Central memory CD8-positive, alpha-beta T cell (primary cell): Measurements from ENCODE around the gene RBM46.
"Not testable (repeated sequence)": the region's sequence is repeated elsewhere in the genome, so short reads cannot be mapped to it uniquely, and the experiment has no call there.

Source experiments
- ATAC-seq: fragments of 150-1000 bp; cut with Tn5 transposase; replicated peaks from 2 replicates; pipeline ENCODE4 v1.10.0; 2022; ENCODE audit warnings: mild to moderate bottlenecking, moderate FRiP score, moderate number of reproducible peaks; ENCODE audit not compliant: poor library complexity, severe bottlenecking; ENCODE audit errors: extremely low read depth
- DNase-seq, 2 donors: peaks; one replicate each; pipeline ENCODE4 v3.0.0; 2021; ENCODE audit warnings: low spot score in 2 of 2
- H3K27ac Mint-ChIP-seq: one replicate; pipeline ENCODE4 v1.8.0; 2022; ENCODE audit warnings: low read depth, mild to moderate bottlenecking, moderate library complexity, mixed read lengths
- H3K27me3 Mint-ChIP-seq: one replicate; pipeline ENCODE4 v1.8.0; 2022; ENCODE audit warnings: mixed read lengths
- H3K36me3 Mint-ChIP-seq: one replicate; pipeline ENCODE4 v1.8.0; 2022; ENCODE audit warnings: mild to moderate bottlenecking, moderate library complexity, mixed read lengths; ENCODE audit not compliant: insufficient read depth
- H3K4me1 Mint-ChIP-seq: one replicate; pipeline ENCODE4 v1.8.0; 2022; ENCODE audit warnings: mixed read lengths
- H3K4me3 Mint-ChIP-seq: one replicate; pipeline ENCODE4 v1.8.0; 2022; ENCODE audit warnings: mild to moderate bottlenecking, moderate library complexity, mixed read lengths
- H3K9me3 Mint-ChIP-seq: one replicate; pipeline ENCODE4 v1.8.0; 2022; ENCODE audit warnings: mixed read lengths

RBM46 gene

GRCh38 chr4:154868414-154869194 is 87.5 kb downstream of the RBM46 start:
- no peaks in the 10 kb centered on the region for H3K36me3 Mint-ChIP-seq
- no peak overlapping the region for H3K27ac Mint-ChIP-seq
- no peak overlapping the region for H3K4me3 Mint-ChIP-seq
- DNase-seq (no peak), ATAC-seq (no peak)
- no peaks in the 10 kb centered on the region for H3K4me1 Mint-ChIP-seq
- H3K9me3 Mint-ChIP-seq = peaks cover 8% of the 10 kb centered on the region
- no peaks in the 10 kb centered on the region for H3K27me3 Mint-ChIP-seq

- H3K4me1 Mint-ChIP-seq = no peaks in the 10 kb centered on the region
- DNase-seq (no peak), ATAC-seq (no peak)
- no peak overlapping the region for H3K27ac Mint-ChIP-seq
- H3K9me3 Mint-ChIP-seq = peaks cover 5% of the 10 kb centered on the region
- no peak overlapping the region for H3K4me3 Mint-ChIP-seq
- H3K27me3 Mint-ChIP-seq = no peaks in the 10 kb centered on the region
- no peaks in the 10 kb centered on the region for H3K36me3 Mint-ChIP-seq
Measured at GRCh38 chr4:154869301-154869700, 88.2 kb downstream of the RBM46 start.

- no peak overlapping the region for H3K4me3 Mint-ChIP-seq
- no peaks in the 10 kb centered on the region for H3K4me1 Mint-ChIP-seq
- no peak for ATAC-seq
- H3K27ac Mint-ChIP-seq = no peak overlapping the region
- no peaks in the 10 kb centered on the region for H3K27me3 Mint-ChIP-seq
- no peaks in the 10 kb centered on the region for H3K36me3 Mint-ChIP-seq
- H3K9me3 Mint-ChIP-seq = peaks cover 7% of the 10 kb centered on the region
- DNase-seq = no peak
Measured at GRCh38 chr4:154872198-154872597, 91.1 kb downstream of the RBM46 start.

GRCh38 chr4:154874049-154874448 is 93.0 kb downstream of the RBM46 start:
- H3K4me1 Mint-ChIP-seq, H3K36me3 Mint-ChIP-seq, H3K27ac Mint-ChIP-seq, H3K27me3 Mint-ChIP-seq, ATAC-seq, DNase-seq, H3K4me3 Mint-ChIP-seq: not testable (repeated sequence)
- peaks cover 11% of the 10 kb centered on the region for H3K9me3 Mint-ChIP-seq

GRCh38 chr4:154877110-154877760 is 96.2 kb downstream of the RBM46 start:
- DNase-seq (no peak), ATAC-seq (no peak)
- Mint-ChIP-seq H3K36me3 (no peaks in the 10 kb centered on the region), H3K27me3 (no peaks in the 10 kb centered on the region), H3K4me3 (no peak overlapping the region), H3K27ac (no peak overlapping the region), H3K4me1 (no peaks in the 10 kb centered on the region), H3K9me3 (peaks cover 11% of the 10 kb centered on the region)
